ENCODE data around the gene ACTG2.
"Not testable (repeated sequence)": the region's sequence is repeated elsewhere in the genome, so short reads cannot be mapped to it uniquely, and the experiment has no call there.

ACTG2 gene

GRCh38 chr2:73892631-73893329, at the start of gene ACTG2:
Gene ACTG2, plus strand, starts transcription at chr2:73893008. Its CDS starts 8,304 bp downstream, at chr2:73901312.
- DNase-seq = no peak

GRCh38 chr2:73844087-73844486, 48.7 kb upstream of the ACTG2 start:
- DNase-seq = no peak

GRCh38 chr2:73850009-73850408, 42.8 kb upstream of the ACTG2 start:
- DNase-seq = no peak

GRCh38 chr2:73851274-73851673, 41.5 kb upstream of the ACTG2 start:
- peak; percentile 18 to 31 for DNase-seq

GRCh38 chr2:73852020-73852419, 40.8 kb upstream of the ACTG2 start:
- DNase-seq = no peak

GRCh38 chr2:73855526-73855925, 37.3 kb upstream of the ACTG2 start:
- no peak for DNase-seq

- DNase-seq = no peak
Observed at GRCh38 chr2:73856214-73856613, 36.6 kb upstream of the ACTG2 start.

GRCh38 chr2:73859721-73860586, 32.9 kb upstream of the ACTG2 start:
- DNase-seq = no peak

- DNase-seq = no peak
Observed at GRCh38 chr2:73862987-73863386, 29.8 kb upstream of the ACTG2 start.

- DNase-seq = no peak
Observed at GRCh38 chr2:73868204-73868978, 24.4 kb upstream of the ACTG2 start.

GRCh38 chr2:73870084-73870483, 22.7 kb upstream of the ACTG2 start:
- DNase-seq = no peak

- DNase-seq = peak; percentile 71 to 74
Observed at GRCh38 chr2:73877071-73877802, 15.6 kb upstream of the ACTG2 start.

- not testable (repeated sequence) for DNase-seq
Observed at GRCh38 chr2:73877984-73878383, 14.8 kb upstream of the ACTG2 start.

GRCh38 chr2:73885406-73885805, 7.4 kb upstream of the ACTG2 start:
- DNase-seq = no peak

- no peak for DNase-seq
Observed at GRCh38 chr2:73886357-73886756, 6.5 kb upstream of the ACTG2 start.

GRCh38 chr2:73887596-73888353, 5.0 kb upstream of the ACTG2 start:
- DNase-seq = not testable (repeated sequence)

- no peak for DNase-seq
Observed at GRCh38 chr2:73888388-73888787, 4.4 kb upstream of the ACTG2 start.

- no peak for DNase-seq
Observed at GRCh38 chr2:73889206-73889605, 3.6 kb upstream of the ACTG2 start.

GRCh38 chr2:73890301-73891092, 2.3 kb upstream of the ACTG2 start:
- no peak for DNase-seq

GRCh38 chr2:73891276-73891901, 1.4 kb upstream of the ACTG2 start:
- DNase-seq = no peak
